Epithelial cell of esophagus (primary cell): Measurements from ENCODE around the gene AUTS2.
A peak's percentile ranks its signal among the peaks of the same experiment; 100 is the strongest.

Source experiments
- DNase-seq: peaks from one replicate; pipeline ENCODE4 v3.0.0; 2010; ENCODE audit warnings: low read depth
- H3K4me3 ChIP-seq: 2 replicates; pipeline ENCODE4 v1.5.1; 2011; ENCODE audit warnings: mild to moderate bottlenecking, low read length, control low read depth
- TF ChIP-seq, protein P1 (sequence below): IDR thresholded peaks from 2 replicates; pipeline ENCODE4 v1.5.1; 2011; ENCODE audit warnings: low read depth, mild to moderate bottlenecking, low read length, control low read depth, inconsistent platforms; ENCODE audit not compliant: insufficient read depth; ENCODE audit errors: missing control alignments

AUTS2 gene

DNA sequence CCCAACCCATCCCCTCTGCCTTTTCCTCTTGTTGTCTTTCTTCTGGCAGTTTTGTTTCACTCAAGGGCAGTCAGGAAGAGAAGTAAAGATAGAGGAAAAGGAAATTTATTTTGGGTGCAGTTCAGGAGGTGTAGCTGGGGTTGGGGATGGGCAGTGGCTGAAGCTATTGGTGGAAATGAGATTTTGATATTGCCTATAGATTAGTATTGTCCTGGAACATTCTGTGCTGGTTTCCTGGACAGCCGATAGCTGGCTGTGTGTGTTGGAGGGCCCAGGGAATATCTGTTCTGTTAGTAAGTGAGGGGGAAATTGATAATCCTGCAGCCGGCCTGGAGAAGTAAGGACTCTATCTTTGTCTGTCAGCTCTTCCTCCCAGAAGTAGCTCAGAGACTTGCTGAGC, 107.8 kb downstream of the AUTS2 start:
- TF ChIP-seq, protein P1, sequence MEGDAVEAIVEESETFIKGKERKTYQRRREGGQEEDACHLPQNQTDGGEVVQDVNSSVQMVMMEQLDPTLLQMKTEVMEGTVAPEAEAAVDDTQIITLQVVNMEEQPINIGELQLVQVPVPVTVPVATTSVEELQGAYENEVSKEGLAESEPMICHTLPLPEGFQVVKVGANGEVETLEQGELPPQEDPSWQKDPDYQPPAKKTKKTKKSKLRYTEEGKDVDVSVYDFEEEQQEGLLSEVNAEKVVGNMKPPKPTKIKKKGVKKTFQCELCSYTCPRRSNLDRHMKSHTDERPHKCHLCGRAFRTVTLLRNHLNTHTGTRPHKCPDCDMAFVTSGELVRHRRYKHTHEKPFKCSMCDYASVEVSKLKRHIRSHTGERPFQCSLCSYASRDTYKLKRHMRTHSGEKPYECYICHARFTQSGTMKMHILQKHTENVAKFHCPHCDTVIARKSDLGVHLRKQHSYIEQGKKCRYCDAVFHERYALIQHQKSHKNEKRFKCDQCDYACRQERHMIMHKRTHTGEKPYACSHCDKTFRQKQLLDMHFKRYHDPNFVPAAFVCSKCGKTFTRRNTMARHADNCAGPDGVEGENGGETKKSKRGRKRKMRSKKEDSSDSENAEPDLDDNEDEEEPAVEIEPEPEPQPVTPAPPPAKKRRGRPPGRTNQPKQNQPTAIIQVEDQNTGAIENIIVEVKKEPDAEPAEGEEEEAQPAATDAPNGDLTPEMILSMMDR = no peak
- no peak overlapping the region for H3K4me3 ChIP-seq
- DNase-seq = no peak

DNA sequence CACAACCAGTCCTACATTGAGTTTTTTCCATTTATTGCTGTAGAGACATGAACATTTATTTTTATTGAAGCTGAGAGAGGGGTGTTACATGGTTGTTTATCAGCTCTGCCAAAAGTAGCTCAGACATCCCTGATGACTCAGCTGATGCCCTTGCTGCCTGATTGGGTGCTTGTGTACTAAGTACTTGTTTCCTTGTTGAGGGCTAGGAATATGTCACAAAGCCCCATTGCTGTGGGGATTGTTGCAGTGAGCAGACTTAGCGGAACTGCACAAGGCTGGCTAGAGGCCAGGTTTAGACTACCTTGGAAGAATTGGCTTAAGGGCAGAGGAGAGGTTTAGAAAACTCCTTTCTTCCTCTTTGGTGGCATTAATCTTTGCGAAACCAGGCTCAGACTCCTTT, 110.6 kb downstream of the AUTS2 start:
- TF ChIP-seq, protein P1 = no peak
- no peak overlapping the region for H3K4me3 ChIP-seq
- no peak for DNase-seq

DNA sequence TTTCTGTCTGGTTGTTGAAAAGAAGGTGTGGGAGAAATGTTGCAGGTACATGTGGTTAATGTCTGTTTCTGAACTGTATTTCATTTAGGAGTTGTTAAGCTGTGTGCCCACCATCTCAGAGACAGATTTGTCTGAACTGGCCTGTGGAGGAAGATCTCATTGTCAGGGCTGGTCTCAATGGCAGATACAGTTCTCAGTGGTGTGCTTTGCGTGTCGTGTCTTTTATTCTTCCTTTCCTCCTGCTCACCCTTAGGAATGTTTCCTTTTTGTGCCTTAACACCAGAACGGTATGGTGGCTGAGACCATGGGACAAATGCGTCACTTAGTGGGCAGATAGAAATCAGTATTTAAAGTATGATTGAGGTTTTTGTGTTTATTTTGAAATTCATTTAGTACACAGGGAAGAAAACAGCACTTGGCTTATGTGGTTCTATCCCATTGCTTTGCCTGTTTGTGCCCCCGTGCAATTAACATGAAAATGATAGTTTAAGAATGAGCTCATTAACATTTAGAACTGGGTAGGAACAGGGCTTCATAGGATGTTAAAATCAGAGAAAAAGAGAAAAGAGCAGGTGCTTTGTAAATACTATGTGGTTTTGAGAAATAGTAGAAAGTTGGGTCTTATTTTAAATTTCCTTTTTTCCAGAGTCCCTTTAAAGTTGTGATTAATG, 112.6 kb downstream of the AUTS2 start:
- TF ChIP-seq, protein P1 = no peak
- DNase-seq = no peak
- H3K4me3 ChIP-seq = no peak overlapping the region

DNA sequence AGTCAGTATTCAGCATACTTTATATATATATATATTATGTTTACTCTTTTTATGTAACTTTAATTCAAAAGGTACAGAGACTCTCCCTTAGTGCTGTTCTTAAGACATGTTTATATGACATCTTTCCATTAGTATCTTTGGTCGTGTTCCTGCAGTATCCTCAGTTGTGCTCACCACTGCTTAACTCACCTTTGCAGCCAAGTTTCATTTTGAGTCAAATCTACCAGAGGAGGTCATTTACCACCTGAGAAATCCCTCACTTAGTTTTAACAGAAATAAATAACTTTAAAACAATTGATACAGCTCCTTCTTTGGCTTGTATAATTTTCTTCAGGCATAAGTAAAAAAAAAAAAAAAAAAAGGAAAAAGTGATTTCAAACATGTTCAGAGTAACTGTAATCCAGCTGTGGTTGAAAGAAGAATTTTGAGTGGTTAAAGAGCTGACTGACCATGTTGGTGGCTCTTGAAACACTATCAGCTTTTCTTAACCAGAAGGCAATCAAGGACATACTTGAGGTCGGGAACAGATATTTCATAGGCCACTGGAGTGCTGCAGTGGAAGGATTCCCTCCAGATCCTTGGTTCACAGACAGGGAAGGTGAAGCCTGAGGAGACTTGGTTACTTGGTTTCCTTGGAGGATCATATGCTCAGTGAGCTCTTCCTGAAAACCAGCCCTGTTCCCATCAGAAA, 116.8 kb downstream of the AUTS2 start:
- no peak overlapping the region for H3K4me3 ChIP-seq
- no peak for DNase-seq
- TF ChIP-seq, protein P1 = no peak

DNA sequence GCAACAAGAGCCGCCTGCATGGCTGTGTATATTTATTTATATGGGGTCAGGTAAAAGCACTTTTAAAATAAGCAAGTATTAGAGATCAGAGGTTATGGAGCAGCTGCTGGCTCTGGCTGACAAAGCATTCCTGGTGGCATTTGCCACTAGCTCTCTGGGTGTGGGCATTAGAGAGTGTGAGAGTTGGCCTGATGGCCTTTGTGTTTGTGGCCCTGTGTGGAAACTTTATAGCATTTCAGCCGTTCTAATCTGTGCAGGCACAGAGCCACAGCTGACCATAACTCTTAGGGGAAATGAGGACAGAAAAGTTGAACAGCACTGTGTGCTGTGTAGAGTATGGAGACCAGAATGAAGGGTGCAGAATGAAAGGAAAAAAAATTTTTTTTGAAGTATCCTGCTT, 118.9 kb downstream of the AUTS2 start:
- H3K4me3 ChIP-seq = no peak overlapping the region
- TF ChIP-seq, protein P1 = no peak
- DNase-seq = no peak

DNA sequence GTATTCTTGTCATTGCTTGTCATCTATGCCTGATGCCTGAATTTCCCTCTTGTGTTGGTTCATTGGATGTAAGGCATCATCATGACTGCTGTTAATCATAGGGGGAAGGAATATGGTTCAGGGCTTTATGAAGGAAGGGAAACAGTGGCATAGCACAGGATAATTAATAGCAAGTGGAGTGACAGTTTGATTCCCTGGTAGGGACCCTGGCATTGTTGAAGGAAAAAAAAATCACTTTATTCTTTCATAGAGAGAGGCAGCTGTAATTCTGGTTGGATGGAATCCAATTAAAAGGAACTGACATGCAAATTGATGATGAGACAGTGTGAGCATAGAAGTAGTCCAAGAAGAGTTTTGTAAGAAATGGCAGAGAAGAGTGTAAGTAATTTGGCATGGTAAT, 121.4 kb downstream of the AUTS2 start:
- H3K4me3 ChIP-seq = no peak overlapping the region
- no peak for DNase-seq
- TF ChIP-seq, protein P1 = no peak

DNA sequence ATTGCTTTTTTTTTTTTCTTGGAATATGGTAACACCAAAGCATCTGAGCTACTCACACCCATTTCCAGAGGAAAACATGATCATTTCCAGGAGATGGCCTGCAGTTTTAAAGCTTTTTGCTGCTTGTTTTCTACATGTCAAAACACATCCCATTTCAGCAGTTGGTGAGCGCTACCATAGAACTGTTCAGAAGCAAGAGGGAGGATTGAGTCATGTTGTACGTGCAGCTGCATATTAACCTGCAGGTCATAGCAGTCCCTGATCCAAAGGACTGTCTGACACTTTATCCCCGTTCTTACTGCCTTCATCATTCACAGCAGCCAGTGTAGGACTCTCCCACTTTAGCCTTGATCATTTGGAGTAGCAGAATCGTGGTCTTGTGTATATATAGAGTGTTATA, 124.6 kb downstream of the AUTS2 start:
- peak; percentile 46 for DNase-seq
- H3K4me3 ChIP-seq = no peak overlapping the region
- TF ChIP-seq, protein P1 = no peak
